Kidney (tissue), 14 donors: ENCODE results near the gene SLC52A1. TPM values are rescaled to one million over a fixed set of nuclear protein-coding genes. Genes with fewer than 3 reads are reported as not detected.
A peak's percentile ranks its signal among the peaks of the same experiment; 100 is the strongest.
"Not testable (repeated sequence)": the region's sequence is repeated elsewhere in the genome, so short reads cannot be mapped to it uniquely, and the experiment has no call there.

ENCODE experiments used
- DNase-seq, 5 donors: peaks; one replicate each; pipeline ENCODE4 v3.0.0-alpha.2; 2013 to 2020
- FAIRE-seq: peaks from 2 replicates; lab custom pipeline; 2012; peaks lifted over from hg19 to GRCh38; lab: Jason Lieb, UNC
- H3K27ac ChIP-seq, 2 donors: one replicate each; pipeline ENCODE4 v1.7.0; 2013; ENCODE audit warnings: low read depth in 2 of 2, low read length in 2 of 2, inconsistent platforms in 1 of 2
- H3K27me3 ChIP-seq: one replicate; pipeline ENCODE4 v1.7.1; 2013; ENCODE audit warnings: low read length, inconsistent platforms; ENCODE audit not compliant: control insufficient read depth, insufficient read depth
- H3K36me3 ChIP-seq, 3 donors: one replicate each; pipeline versions ENCODE4 v1.7.0 to v1.7.1; 2013; ENCODE audit warnings: low read length in 3 of 3, control low read depth in 1 of 3, inconsistent platforms in 1 of 3; ENCODE audit not compliant: insufficient read depth in 3 of 3, control insufficient read depth in 2 of 3
- H3K4me1 ChIP-seq, 3 donors: one replicate each; pipeline versions ENCODE4 v1.7.0 to v1.7.1; 2013; ENCODE audit warnings: low read length in 3 of 3, inconsistent platforms in 1 of 3, low read depth in 1 of 3; ENCODE audit not compliant: control insufficient read depth in 2 of 3, insufficient read depth in 2 of 3
- H3K4me3 ChIP-seq, 3 donors: one replicate each; pipeline versions ENCODE4 v1.7.0 to v1.8.1; 2013; ENCODE audit warnings: low read length in 3 of 3, control low read depth in 1 of 3, inconsistent platforms in 1 of 3
- H3K9ac ChIP-seq, 3 donors: one replicate each; pipeline versions ENCODE4 v1.7.0 to v1.7.1; 2013; ENCODE audit warnings: low read length in 3 of 3, control low read depth in 1 of 3, inconsistent platforms in 1 of 3
- H3K9me3 ChIP-seq, 3 donors: one replicate each; pipeline versions ENCODE4 v1.7.0 to v1.7.1; 2013; ENCODE audit warnings: low read length in 3 of 3, control low read depth in 1 of 3, inconsistent platforms in 1 of 3; ENCODE audit not compliant: control insufficient read depth in 2 of 3, insufficient read depth in 1 of 3
- intact Hi-C: fragments of 100-400 bp; cut with DNase I; formaldehyde crosslinking; loops from one replicate; pipeline ENCODE4 v1.11.1; 2022
- polyA plus RNA-seq: library from polyadenylated mRNA; stranded (reverse); fragments of 350-450 nt; fragmentation: Illumina TruSeq; extraction: RNeasy Lipid Tissue Mini Kit (QIAGEN cat#74804); gene quantifications from one replicate; pipeline ENCODE4 v1.2.3, GENCODE V29; 2014; ENCODE audit warnings: low read depth, low replicate concordance; ENCODE audit not compliant: insufficient read depth
- total RNA-seq: library from RNA; stranded (reverse); fragmentation: NEBNext Ultra II Directional; extraction: Animal tissue kit (Norgen Biotek cat#: 25700); gene quantifications from one replicate; pipeline ENCODE4 v1.2.1, GENCODE V29; 2021
- TF ChIP-seq, protein P1 (sequence below): IDR thresholded peaks from 3 replicates; pipeline ENCODE4 v1.5.1; 2012; ENCODE audit warnings: mild to moderate bottlenecking, moderate library complexity, borderline replicate concordance; ENCODE audit not compliant: insufficient read depth; ENCODE audit errors: extremely low read depth
- donor health status: control.
- donor health status: control.
- donor health status: control.
- donor health status: control.
- donor health status: control.
- donor health status: DM: yes; HTN: yes; CAD: no.
- donor health status: Normal renal cell carcinoma (clear cell type).

The SLC52A1 gene
- total and polyA plus RNA-seq, 2 donors from 2014 or later, result 0.19 to 0.90 TPM

DNA sequence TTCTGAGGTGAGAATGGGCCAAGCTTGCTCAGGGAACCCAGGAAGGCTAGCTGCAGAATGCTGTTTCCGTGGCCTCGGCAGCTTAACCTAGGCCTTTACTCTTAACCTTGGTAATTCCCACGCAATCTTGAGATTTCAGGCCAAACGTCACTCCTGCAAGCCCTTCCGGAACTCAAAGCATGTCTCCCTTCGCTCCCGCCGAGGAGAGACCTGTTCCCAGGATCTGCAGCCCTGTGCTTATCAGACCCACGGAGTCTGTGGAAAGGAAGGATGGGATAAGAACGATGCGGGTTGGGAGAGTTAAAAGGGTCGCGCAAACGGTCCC is 42.5 kb upstream of the SLC52A1 start:
- peaks cover 0 to 10% (median 0%) of the 10 kb centered on the region in 3 donors for H3K36me3 ChIP-seq
- no peaks in the 10 kb centered on the region for H3K27me3 ChIP-seq
- DNase-seq (no peak), FAIRE-seq (no peak)
- peaks cover 0 to 8% (median 4%) of the 10 kb centered on the region in 3 donors for H3K4me1 ChIP-seq
- intact Hi-C loops, result no loop called here
- H3K27ac ChIP-seq, result peak overlapping the region; percentile 69 to 82
- peak overlapping the region in 2 of 3 donors; percentile 68 to 75 for H3K9ac ChIP-seq
- H3K9me3 ChIP-seq, result peaks cover 0 to 7% (median 0%) of the 10 kb centered on the region in 3 donors
- H3K4me3 ChIP-seq, result peak overlapping the region; percentile 83 to 89 (median 85)
- TF ChIP-seq, protein P1, sequence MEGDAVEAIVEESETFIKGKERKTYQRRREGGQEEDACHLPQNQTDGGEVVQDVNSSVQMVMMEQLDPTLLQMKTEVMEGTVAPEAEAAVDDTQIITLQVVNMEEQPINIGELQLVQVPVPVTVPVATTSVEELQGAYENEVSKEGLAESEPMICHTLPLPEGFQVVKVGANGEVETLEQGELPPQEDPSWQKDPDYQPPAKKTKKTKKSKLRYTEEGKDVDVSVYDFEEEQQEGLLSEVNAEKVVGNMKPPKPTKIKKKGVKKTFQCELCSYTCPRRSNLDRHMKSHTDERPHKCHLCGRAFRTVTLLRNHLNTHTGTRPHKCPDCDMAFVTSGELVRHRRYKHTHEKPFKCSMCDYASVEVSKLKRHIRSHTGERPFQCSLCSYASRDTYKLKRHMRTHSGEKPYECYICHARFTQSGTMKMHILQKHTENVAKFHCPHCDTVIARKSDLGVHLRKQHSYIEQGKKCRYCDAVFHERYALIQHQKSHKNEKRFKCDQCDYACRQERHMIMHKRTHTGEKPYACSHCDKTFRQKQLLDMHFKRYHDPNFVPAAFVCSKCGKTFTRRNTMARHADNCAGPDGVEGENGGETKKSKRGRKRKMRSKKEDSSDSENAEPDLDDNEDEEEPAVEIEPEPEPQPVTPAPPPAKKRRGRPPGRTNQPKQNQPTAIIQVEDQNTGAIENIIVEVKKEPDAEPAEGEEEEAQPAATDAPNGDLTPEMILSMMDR, result no peak

- H3K4me1 ChIP-seq, H3K9ac ChIP-seq, H3K27ac ChIP-seq, DNase-seq, H3K9me3 ChIP-seq, intact Hi-C loops, H3K27me3 ChIP-seq, FAIRE-seq, H3K36me3 ChIP-seq: not testable (repeated sequence)
- peak overlapping the region in 2 of 3 donors; percentile 83 to 85 for H3K4me3 ChIP-seq
Observed at GRCh38 chr17:5077275-5077674, 42.0 kb upstream of the SLC52A1 start.

- DNase-seq, H3K9me3 ChIP-seq, FAIRE-seq, intact Hi-C loops, H3K27ac ChIP-seq, H3K4me1 ChIP-seq, H3K9ac ChIP-seq, H3K27me3 ChIP-seq, H3K4me3 ChIP-seq, H3K36me3 ChIP-seq: not testable (repeated sequence)
Observed at GRCh38 chr17:5075472-5075871, 40.2 kb upstream of the SLC52A1 start.

- FAIRE-seq (no peak), DNase-seq (no peak)
- H3K9ac ChIP-seq, result no peak overlapping the region
- H3K27me3 ChIP-seq, result no peaks in the 10 kb centered on the region
- intact Hi-C loops, result no loop called here
- H3K36me3 ChIP-seq, result no peaks in the 10 kb centered on the region
- H3K4me1 ChIP-seq, result no peaks in the 10 kb centered on the region
- no peak overlapping the region for H3K27ac ChIP-seq
- no peak overlapping the region for H3K4me3 ChIP-seq
- no peaks in the 10 kb centered on the region for H3K9me3 ChIP-seq
- TF ChIP-seq, protein P1, result no peak
Observed at GRCh38 chr17:5069724-5070123, 34.5 kb upstream of the SLC52A1 start.
